Activated CD4-positive, alpha-beta T cell treated with anti-CD3 and anti-CD28 coated beads, Interleukin-10, Interleukin-2, amounts not matched to agents 100 ng/mL and 50 ng/mL, durations not matched to agents 16 hours and 8 hours (primary cell): ENCODE results near the gene CRIM1.

ENCODE experiments used
- DNase-seq: peaks from one replicate; pipeline ENCODE4 v3.0.0-alpha.2; 2020

CRIM1 gene

DNA sequence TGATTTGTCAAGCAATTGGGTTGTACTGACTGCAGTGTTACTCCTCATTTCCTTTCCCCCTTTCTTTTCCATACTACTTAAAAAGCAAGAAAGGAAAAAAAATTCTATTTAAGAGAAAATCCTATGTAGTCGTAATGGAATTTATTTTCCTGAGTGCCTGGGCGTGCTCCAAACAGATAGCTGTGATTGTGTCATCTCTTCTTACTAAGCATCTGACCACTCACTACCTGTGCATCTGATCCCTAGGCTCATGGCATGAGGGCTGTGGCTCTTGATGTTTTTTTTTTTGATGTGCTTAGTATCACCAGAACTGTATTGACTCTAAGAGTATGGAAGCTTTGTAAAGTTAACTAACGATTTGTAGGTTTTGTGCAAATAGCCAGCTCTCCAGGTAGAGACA, 19.0 kb downstream of the CRIM1 start:
- DNase-seq, result no peak

DNA sequence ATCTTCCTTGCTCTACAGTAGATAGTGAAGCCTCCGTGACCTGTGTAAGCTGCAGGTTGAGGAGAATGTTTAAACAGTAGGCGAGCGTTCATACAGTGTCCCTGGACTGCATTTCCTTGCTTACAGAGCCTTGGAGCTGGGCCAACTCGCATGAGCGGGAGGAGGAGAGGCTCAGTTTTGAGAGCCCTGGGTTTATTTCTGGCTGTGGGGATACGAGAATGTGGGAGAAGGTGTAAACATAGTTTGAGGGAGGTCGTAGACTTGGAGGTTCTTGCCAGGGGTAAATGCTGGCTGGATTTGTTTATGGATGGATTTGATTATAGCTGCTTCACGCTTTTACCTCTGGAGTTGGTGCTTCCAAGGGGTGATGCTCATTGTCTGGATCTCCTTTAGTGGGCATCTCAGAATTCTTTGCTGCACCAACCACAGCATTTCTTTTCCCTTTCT, 20.8 kb downstream of the CRIM1 start:
- DNase-seq, result no peak

DNA sequence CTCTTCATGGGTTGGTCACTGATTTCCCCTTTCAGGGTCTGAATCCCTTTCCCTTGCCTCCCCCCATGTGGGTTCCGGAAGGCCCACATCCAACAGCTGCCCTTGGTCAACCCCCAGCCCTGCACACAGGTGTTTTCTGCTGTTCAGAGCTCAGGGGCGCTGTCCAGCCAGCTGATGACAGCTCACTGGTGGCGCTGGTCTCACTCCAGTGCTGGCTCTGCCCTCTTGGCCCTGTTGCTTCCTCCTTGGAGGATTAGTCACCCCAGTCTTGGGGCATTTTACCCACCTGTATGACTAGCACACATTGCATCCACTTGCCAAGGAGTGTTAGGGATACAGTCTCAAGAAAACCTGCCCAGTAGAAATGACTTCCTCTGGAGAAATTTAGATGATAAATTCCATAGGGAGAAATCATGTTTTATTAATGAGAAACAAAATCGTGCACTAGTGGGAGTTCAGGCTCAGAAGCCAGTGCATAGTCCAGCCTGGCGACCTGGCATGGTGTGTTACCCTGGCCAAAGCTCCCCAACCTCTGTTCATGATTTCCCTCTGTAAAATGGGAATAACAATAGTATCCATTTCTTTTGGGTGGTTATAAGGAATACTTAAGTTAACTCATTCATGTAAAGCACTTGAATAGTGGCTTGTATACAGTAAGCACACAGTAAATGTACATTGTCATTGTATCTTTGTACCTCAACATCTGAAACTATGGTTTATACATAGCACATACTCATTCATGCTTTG, 21.6 kb downstream of the CRIM1 start:
- DNase-seq, result no peak

DNA sequence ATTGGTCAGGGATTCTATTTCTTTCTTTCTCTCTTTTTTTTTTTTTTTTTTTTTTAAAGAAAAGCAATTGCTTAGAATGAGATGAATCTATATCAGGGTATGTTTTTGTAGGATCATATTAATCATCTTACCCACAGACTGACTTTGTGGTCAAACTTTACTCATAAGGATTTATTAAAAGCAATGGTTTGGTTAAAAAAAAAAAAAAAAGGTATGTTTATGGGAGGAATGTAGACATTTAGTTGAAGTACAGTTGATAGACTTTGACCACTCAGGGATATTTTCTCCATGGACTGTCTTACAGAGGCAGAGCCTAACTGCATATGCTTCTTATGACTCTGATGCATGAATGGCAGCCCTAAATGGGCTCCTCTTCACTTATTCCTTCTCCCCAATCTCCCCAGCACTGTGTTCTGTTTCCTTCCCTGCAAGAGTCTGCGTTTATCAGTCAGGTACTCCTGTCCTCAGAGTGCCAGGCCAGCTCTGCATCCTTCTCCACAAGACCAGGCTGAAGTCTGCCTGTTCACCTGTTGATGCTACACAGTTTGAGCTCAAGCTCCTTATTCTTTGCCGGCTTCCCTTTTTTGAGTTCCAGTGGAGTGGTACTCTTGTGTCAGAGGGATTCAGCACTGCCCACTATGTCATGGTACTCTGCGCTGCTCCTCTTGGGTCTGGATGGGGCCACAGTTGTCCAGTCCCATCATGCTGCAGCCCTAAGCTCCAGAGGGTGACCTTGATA, 24.3 kb downstream of the CRIM1 start:
- peak; percentile 18 for DNase-seq

DNA sequence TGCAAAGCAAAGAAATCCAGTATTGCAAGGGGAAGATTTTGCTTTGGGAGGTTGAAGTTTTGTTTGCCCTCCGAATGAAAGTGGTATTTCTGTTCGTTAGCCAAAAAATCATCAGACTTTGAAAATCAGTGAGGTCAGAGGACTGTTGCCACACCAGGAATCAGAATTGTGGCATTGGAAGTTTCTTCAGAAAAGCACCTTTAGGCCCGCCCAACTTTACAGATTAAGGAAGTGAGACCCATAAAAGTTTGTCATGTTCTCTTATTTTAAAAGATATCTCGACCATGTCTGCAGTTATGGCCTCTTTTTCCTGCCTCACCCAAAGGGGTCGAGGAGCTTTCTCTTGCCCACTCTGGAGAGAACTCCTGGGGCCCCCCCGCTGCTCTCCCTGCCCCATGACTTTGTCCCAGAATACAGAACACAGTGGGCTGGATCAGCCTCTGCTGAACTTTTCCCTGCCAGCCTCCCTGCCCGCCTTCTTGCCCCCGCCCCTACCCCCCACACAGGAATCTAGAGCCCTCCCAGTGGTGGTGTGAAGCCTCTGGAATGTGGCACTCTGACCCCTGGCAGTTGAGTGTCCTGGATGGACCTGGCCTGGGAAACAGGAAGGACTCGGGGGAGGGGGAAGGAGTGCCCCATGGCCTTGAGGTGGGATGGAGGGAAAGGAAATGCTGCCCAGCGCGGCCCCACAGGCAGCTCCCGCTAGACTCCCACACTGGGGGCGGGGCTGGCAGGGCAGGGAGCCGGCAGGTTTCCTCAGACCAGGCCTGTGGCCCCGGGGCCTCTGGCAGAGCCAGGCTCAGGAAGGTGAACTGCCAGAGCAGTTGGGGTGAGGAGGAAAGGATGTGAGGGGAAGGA, 25.3 kb downstream of the CRIM1 start:
- no peak for DNase-seq

DNA sequence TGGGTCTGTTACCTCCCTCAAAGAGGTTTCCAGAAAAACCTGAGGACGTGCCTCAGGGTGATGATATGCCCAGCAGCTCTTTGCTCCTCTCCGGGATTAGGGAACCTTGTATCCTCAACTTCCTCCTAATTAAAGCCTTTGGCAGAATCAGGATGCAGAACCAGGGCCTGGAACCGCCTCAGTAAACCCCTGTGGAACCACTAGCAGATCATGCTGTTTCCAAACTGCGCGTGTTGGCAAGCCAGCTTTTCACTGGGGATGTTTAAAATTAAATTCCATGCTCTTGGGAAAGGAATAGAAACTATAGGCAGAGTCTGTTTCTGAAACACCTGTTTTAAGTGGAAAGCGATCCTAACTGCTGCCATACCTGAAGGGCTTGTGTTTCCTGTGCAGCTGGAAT, 26.4 kb downstream of the CRIM1 start:
- no peak for DNase-seq

DNA sequence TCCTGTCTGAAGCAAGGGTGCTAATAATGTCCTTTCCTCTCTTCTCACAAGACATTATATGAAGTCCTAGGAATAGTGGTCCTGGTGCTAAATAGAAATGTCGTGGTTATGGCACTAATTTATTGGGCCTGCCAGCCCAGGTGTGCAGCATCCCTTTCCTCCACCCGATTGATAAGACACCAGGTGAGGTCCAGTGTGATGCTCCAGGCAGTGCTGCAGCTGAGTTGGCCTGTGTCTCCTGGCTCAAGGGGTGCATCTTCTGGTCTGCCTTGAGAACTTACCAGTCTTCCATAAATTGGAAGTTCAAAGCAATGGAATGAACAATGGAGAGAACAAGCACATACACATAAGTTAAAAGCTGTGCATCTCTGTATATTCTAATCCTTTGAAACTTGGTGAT, 26.9 kb downstream of the CRIM1 start:
- DNase-seq, result no peak

DNA sequence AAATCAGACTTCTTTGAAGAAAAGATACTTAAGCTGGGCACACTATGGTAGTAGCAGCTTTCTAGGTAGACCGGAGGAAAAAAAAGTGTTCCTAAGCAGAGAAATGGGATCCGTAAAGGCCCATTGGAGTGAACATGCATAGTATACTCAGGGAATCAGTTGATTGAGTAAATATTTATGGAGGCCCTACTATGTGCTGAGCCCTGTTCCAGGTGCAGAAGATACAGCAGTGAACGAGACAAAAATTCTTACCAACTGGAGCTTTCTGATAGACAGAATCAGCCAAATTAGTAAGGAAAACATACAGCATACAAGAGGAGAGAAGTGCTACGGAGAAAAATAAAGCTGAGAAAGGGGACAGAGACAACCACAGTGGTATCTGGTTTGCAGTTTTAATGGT, 28.1 kb downstream of the CRIM1 start:
- no peak for DNase-seq

DNA sequence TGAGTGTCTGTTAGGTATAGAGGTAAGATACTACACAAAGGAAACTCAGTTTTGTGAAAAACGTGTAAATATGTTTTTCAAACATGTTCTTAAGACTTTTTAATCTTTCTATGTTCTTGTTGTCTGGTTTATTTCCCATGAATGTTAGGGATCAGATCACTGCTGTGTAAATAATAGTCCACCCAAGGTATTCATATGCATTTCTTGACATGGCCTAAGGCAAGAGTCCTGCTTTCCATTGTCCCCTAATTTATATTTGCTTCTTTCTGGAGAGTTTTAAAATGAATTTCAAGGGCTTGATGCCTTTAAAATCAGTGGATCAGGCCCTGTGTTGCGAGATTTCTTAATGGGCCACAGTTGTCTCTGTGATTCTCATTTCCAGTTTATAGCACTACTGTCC, 28.9 kb downstream of the CRIM1 start:
- no peak for DNase-seq

DNA sequence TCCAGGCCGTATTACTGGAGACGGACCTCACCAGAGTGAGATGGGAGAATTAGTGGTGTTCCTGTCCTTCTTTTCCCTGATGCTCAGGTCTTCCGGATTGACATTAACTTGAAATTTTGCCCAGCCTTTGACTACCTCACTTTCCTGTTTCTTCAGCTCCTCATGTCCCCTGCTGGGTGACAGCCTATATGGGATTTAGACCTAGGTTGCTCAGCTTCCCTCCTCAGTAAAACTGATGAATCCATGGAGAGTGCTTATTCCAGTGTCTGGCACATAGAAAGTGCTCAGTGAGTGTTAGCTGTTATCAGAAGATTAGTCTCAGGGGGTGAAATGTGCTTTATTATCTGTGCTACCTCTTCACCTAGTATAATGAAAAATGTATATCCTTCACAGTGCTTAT, 30.0 kb downstream of the CRIM1 start:
- DNase-seq, result no peak

DNA sequence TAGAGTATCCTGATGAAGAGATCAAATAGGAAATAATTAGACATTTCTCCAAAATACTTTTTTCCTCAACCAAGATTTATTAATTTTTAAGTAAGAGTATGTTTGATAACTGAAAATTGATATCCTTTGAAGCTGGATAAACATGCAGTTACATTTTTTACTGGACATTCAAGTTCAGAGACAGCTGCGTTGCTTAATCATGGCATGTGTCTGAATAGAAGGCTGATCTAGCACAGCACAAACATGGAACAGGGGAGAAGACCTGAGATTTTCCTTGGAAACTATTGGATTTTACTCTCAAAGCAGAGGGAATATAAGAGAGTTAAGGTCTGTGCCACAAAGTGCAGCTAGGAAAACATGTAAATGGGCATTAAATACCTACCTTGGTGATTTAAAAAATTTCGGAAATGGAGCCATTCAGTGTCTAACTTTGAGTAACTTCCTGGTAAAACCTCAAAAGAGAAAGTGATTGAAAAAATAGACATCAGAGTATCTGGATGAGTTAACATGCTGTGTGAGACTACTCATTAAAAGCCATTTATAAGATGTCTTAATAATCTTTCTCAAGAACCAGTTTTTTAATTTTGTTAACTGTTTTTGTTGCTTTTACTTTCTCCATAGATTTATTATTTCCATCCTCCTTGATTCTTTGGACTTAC, 31.8 kb downstream of the CRIM1 start:
- peak; percentile 48 for DNase-seq

DNA sequence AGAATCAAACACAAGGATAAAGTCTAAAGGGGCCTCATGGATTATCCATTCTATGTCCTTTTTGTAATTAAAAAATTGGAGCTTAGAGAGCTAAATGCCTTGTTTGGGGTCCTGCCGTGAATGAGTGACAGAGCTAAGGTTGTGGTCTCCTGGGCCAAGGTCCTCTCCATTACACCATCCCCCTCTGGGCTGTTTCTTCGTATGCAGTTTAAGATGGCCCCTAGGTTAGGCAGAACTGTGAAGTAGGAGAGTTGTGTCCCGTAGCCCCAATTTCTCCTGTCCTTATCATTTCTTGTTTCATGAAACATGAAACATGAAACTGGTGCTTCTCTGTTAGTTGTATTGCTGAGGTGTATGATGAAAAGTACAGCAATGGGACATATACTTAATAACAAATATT, 32.9 kb downstream of the CRIM1 start:
- DNase-seq, result no peak

DNA sequence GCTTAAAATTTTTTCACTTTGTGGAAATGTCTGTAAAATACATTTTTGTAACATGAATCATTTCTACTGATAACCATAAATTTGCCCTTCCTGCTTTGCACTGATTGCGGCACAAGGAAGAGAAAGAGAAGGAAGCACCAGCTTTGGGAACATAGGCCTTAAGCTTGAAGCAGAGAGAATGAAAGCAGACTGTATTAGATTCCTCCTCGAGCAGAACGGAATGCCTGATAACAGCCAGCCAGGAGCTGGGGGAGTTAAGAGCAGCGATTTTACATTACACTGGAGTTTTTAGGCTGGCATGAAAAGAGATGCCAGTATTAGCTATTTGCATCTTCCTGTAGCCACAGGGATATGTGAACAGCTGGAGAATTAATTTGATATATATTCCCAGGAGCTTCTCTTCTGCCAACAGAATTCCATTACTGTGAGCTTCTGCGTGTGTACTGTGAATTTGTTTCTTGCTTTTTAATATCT, 33.5 kb downstream of the CRIM1 start:
- DNase-seq, result no peak

DNA sequence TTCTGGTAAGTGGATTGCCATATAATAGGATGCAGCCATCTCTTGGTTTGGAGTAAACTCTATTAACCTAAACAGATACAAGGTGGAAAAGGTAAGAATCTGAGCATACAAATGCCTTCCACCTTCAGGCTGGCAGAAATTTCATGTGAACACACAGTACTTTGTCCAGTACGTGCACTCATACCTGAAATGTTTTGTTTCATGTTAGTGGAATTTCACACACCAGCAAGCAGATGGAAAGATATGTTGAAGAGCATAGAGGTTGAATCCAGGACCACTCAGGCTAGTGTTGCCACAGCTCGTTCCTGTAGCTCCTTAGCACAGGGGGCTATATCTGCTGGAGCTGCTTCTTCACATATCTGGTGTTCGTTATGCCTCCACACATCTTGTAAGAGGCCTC, 34.0 kb downstream of the CRIM1 start:
- no peak for DNase-seq

DNA sequence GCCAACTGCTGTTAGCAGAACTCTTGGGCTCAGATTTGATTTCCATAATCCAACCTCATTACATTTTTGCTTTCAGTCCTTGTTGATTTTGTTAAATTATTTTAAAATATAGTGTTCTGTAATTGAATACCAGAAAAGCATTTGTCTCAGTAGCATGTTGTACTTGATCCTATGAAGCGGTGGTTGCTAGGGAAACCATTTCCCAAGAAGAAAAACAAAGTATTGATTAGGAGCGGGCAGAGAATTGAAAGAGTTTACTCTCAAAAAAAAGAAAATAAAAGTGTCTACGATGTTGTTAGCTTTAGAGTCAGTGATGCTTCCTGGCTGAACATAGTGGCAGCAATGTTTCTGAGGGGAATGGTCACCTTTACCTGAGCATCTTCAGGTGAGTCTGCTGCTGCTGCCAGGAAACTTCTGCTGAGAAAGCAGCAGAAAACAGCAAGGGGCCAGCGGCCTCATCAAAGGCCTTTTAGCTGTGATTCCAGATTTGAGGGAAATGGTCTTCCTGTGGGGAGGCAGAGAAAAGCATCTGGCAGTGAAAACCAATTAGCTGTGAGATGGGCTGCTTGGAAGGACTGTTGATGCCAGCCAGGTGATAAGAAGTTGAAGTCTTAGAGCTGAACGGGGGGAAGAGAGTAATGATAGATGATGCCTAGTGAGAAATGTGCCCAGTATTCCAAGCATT, 37.1 kb downstream of the CRIM1 start:
- no peak for DNase-seq

DNA sequence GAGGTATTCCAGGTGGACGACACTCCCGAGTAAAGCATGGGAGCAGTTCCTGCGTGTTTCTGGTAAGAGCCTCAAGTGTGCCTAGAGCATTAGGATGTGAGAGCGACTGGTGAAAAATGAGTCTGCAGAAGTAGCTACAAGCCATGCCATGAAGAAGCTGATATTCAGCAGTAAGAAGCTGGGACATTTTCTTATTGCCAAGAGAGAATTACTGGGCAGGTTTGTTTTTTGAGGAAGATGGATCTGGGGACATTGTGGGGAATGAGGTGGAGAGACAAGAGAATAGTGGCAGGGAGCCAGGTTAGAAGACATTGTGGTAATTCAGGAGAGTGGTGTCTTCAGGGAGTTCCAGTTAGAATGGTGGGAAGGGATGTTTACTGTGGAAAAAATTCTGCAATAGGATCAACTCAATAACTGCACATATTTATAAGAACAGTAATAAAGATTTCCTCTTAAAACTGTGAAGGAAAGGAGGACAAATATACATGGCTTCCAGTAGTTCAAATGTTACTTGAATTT, 38.2 kb downstream of the CRIM1 start:
- no peak for DNase-seq

DNA sequence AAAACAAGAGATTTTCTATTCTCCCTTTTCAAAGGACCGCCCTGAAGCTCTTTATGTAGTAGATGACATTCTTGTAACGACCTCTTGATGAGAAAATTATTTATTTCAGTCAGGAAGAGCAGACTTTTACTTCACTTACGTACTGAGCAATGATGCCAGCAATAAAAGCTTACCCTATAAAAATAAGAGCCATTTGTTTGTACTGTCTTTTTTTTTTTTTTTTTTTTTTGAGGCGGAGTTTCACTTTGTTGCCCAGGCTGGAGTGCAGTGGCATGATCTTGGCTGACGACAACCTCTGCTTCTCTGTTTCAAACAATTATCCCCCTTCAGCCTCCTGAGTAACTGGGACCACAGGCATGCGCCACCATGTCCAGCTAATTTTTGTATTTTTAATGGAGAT, 39.2 kb downstream of the CRIM1 start:
- DNase-seq, result no peak

DNA sequence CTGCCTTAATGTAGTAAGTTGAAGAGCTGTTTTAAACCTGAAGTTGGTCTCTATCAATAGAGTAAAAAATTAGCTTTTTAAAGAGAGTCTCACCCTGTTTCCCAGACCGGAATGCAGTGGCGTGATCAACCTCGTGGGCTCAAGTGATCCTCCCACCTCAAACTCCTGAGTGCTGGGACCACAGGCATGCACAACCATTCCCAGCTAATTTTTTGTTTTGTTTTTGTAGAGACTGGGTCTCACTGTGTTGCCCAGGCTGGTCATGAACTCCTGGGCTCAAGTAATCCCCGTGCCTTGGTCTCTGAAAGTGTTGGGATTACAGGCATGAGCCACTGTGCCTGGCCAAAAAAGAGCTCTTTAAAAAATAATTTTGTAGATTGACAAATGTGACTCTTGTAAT, 40.3 kb downstream of the CRIM1 start:
- DNase-seq, result no peak

DNA sequence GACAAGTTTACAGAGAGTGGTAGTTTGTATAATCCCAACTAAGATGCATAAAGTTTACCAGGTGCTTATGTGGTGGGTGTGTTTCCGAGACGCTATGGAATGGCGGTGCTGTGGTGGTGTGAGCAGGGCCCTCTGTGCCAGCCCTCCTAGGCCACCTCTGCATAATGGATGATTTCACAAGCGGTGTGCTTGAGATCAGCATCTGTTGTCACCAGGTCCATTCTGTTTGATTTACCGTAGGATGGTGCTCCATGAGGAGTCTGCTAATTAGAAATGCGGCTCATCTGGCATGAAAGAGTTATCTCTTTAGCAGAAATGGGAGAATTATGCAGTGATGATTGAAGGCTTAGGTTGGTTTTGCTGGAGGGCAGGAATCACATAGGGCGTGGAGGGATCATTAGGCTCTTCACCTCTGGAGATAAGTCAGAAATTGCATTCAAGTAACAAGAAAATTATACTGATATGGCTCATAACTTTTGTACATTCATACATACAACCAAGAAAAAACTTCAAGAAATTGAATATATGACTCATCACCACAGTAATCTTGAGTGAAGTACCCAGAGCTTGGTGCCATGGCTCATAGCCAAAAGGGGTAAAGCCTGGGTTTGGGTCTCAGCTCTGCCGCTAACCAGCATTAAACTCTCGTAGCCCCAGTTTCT, 41.4 kb downstream of the CRIM1 start:
- no peak for DNase-seq

DNA sequence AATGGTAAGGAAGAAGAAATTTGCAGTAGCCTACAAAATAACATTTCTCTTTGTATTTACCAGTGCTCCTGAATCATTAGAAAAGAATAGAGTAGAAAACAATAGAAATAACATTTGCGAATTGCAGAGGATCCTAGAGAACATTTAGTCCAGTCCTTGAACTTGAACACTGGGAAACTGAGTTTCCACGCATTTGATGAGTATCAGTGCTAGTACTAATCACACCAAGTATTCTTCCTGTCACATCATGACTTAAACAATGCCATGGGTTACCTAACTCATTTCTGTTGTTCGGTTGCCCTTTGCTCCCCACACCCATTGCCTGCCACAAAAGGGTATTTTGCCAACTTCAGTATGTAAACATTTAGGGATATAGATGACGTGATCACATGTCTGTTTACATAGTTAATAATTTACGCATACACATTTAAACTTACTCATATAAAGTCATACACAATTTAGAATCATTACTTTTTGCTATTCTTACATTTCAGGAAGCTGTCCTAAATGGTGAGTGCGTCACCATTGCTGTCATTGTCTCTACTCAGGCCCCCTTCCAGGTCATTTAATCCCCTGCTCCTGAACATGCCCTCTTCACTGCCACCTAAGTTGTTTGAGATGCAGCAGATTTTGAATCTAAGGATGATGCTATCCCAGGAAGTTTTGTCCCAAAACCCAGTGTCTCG, 42.3 kb downstream of the CRIM1 start:
- DNase-seq, result no peak

DNA sequence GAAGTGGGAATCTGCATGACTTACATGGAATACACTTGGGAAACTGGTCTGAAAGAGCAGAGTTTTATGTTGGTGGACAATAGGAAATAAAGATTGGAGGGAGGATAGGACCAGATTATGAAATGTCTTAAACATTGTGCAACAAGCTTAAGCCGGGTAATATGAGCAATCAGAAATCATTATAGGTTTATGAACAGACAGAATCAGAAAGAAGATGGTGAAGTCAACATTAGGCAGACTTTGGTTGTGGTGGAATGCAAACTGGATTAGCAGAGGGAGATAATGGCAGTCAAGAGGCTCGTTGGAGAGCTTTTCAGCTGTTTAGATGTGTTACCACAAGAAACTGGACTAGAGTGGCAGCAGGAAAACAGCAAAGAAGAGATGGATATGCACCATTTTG, 43.5 kb downstream of the CRIM1 start:
- no peak for DNase-seq
